Omental fat pad (tissue), 4 donors: Measurements from ENCODE around the gene EPO. TPM values are rescaled to one million over a fixed set of nuclear protein-coding genes. Genes with fewer than 3 reads are reported as not detected.
"Not testable (repeated sequence)": the region's sequence is repeated elsewhere in the genome, so short reads cannot be mapped to it uniquely, and the experiment has no call there.

Experiments used
- ATAC-seq: fragments of 150-250 bp; one replicate; pipeline ENCODE4 v1.9.1; 2016; ENCODE audit warnings: mild to moderate bottlenecking, moderate library complexity; ENCODE audit not compliant: low FRiP score
- DNase-seq: peaks from one replicate; pipeline ENCODE4 v3.0.0-alpha.2; 2019; ENCODE audit warnings: low spot score
- CTCF ChIP-seq, 3 donors: fragments of 450-650 bp; IDR thresholded peaks; one replicate each; pipeline ENCODE4 v1.5.1; 2016 to 2017; ENCODE audit warnings: antibody characterized with exemption in 3 of 3, mild to moderate bottlenecking in 3 of 3, moderate library complexity in 2 of 3
- total RNA-seq, 4 donors: library from RNA; depleted of rRNA; stranded (reverse); fragments of >200 nt; gene quantifications; one replicate each; pipeline ENCODE4 v1.1.0, GENCODE V29; 2016

EPO gene
- total RNA-seq, 4 donors from 2014 or later, result not detected

- DNase-seq (no peak), ATAC-seq (no peak)
- no peak for TF ChIP-seq CTCF (IDR thresholded peaks at IDR 0.05)
Measured at GRCh38 chr7:100706672-100707311, 13.5 kb upstream of the EPO start.

GRCh38 chr7:100708395-100708794, 11.9 kb upstream of the EPO start:
- no peak for DNase-seq
- ATAC-seq, result no peak
- TF ChIP-seq CTCF (IDR thresholded peaks at IDR 0.05), result no peak

- DNase-seq (no peak), ATAC-seq (no peak)
- no peak for TF ChIP-seq CTCF (IDR thresholded peaks at IDR 0.05)
Measured at GRCh38 chr7:100710452-100710851, 9.8 kb upstream of the EPO start.

- DNase-seq (no peak), ATAC-seq (no peak)
- no peak for TF ChIP-seq CTCF (IDR thresholded peaks at IDR 0.05)
Measured at GRCh38 chr7:100711369-100711768, 8.9 kb upstream of the EPO start.

GRCh38 chr7:100714725-100715124, 5.5 kb upstream of the EPO start:
- ATAC-seq, result no peak
- DNase-seq, result no peak
- no peak for TF ChIP-seq CTCF (IDR thresholded peaks at IDR 0.05)

GRCh38 chr7:100717073-100717472, 3.2 kb upstream of the EPO start:
- not testable (repeated sequence) for DNase-seq, ATAC-seq

- ATAC-seq (no peak), DNase-seq (no peak)
- no peak for TF ChIP-seq CTCF (IDR thresholded peaks at IDR 0.05)
Measured at GRCh38 chr7:100719523-100720278, 567 bp upstream of the EPO start.
